ENCODE data around the gene ADGRV1.
"Not testable (repeated sequence)": the region's sequence is repeated elsewhere in the genome, so short reads cannot be mapped to it uniquely, and the experiment has no call there.

DNA sequence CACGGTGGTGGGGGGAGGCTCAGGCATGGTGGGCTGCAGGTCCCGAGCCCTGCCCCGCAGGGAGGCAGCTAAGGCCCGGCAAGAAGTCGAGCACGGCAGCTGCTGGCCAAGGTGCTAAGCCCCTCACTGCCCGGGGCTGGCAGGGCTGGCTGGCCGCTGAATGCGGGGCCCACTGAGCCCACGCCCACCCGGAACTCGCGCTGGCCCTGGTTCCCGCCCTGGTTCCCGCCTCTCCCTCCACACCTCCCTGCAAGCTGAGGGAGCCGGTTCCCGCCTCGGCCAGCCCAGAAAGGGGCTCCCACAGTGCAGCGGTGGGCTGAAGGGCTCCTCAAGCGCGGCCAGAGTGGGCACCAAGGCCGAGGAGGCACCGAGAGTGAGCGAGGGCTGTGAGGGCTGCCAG, 289.0 kb downstream of the ADGRV1 start:
- TF ChIP-seq EZH2phosphoT487 (IDR thresholded peaks at IDR 0.05; ENCODE audit: borderline replicate concordance, low read depth, low read length) = not testable (repeated sequence)
- TF ChIP-seq, protein P1, sequence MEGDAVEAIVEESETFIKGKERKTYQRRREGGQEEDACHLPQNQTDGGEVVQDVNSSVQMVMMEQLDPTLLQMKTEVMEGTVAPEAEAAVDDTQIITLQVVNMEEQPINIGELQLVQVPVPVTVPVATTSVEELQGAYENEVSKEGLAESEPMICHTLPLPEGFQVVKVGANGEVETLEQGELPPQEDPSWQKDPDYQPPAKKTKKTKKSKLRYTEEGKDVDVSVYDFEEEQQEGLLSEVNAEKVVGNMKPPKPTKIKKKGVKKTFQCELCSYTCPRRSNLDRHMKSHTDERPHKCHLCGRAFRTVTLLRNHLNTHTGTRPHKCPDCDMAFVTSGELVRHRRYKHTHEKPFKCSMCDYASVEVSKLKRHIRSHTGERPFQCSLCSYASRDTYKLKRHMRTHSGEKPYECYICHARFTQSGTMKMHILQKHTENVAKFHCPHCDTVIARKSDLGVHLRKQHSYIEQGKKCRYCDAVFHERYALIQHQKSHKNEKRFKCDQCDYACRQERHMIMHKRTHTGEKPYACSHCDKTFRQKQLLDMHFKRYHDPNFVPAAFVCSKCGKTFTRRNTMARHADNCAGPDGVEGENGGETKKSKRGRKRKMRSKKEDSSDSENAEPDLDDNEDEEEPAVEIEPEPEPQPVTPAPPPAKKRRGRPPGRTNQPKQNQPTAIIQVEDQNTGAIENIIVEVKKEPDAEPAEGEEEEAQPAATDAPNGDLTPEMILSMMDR (conservative IDR thresholded peaks at IDR 0.05; ENCODE audit: low read length) = not testable (repeated sequence)
